GM21367 (cell line): ENCODE measurements around the gene NRCAM.

Source experiments
- ATAC-seq: cut with Tn5 transposase; IDR thresholded peaks from one replicate; pipeline ENCODE4 v1.9.1; 2021; ENCODE audit not compliant: unreplicated experiment

The NRCAM gene

GRCh38 chr7:108171164-108171563 lies 285.1 kb downstream of the NRCAM start:
- no peak for ATAC-seq

GRCh38 chr7:108170251-108170650 lies 286.0 kb downstream of the NRCAM start:
- ATAC-seq = no peak

- ATAC-seq = no peak
Observed at GRCh38 chr7:108167460-108167859, 288.8 kb downstream of the NRCAM start.

- ATAC-seq = no peak
Observed at GRCh38 chr7:108166687-108167086, 289.5 kb downstream of the NRCAM start.

GRCh38 chr7:108165723-108166122 lies 290.5 kb downstream of the NRCAM start:
- no peak for ATAC-seq

GRCh38 chr7:108164946-108165345 lies 291.3 kb downstream of the NRCAM start:
- ATAC-seq = no peak

GRCh38 chr7:108164342-108164741 lies 291.9 kb downstream of the NRCAM start:
- no peak for ATAC-seq

- ATAC-seq = no peak
Observed at GRCh38 chr7:108158776-108159175, 297.5 kb downstream of the NRCAM start.

- no peak for ATAC-seq
Observed at GRCh38 chr7:108157606-108158335, 298.5 kb downstream of the NRCAM start.

- no peak for ATAC-seq
Observed at GRCh38 chr7:108156897-108157605, 299.2 kb downstream of the NRCAM start.

- no peak for ATAC-seq
Observed at GRCh38 chr7:108152198-108152597, 304.0 kb downstream of the NRCAM start.

- no peak for ATAC-seq
Observed at GRCh38 chr7:108149908-108150307, 306.3 kb downstream of the NRCAM start.

GRCh38 chr7:108149119-108149518 lies 307.1 kb downstream of the NRCAM start:
- ATAC-seq = no peak

GRCh38 chr7:108147031-108147563 lies 309.1 kb downstream of the NRCAM start:
- ATAC-seq = no peak

- no peak for ATAC-seq
Observed at GRCh38 chr7:108146070-108146842, 310.0 kb downstream of the NRCAM start.

GRCh38 chr7:108145401-108145800 lies 310.8 kb downstream of the NRCAM start:
- no peak for ATAC-seq

GRCh38 chr7:108144931-108145330 lies 311.3 kb downstream of the NRCAM start:
- ATAC-seq = no peak

GRCh38 chr7:108143658-108144420 lies 312.4 kb downstream of the NRCAM start:
- no peak for ATAC-seq

GRCh38 chr7:108142675-108143259 lies 313.5 kb downstream of the NRCAM start:
- ATAC-seq = no peak

GRCh38 chr7:108142180-108142579 lies 314.1 kb downstream of the NRCAM start:
- no peak for ATAC-seq
